A549 (cell line): Measurements from ENCODE around the gene SLC30A7. TPM values are rescaled to one million over a fixed set of nuclear protein-coding genes. Genes with fewer than 3 reads are reported as not detected.
A peak's percentile ranks its signal among the peaks of the same experiment; 100 is the strongest.

ENCODE experiments used
- ATAC-seq, 2 experiments: fragments of 200-7000 bp in 1 of 2; fragments of >200 bp in 1 of 2; cut with Nextera tagmentation in 1 of 2; cut with Tn5 transposase in 1 of 2; 3 replicates each; pipeline versions ENCODE4 v1.8.0 to v1.9.1; 2018 to 2020; ENCODE audit warnings: mild to moderate bottlenecking in 1 of 2, moderate library complexity in 1 of 2
- CTCF ChIA-PET: fragments of 300-600 bp; sonication (Branson Sonifier 250); formaldehyde crosslinking; extraction: SDS; loops from one replicate; lab custom pipeline; 2021; ENCODE audit warnings: antibody characterized with exemption, inconsistent platforms; lab: Yijun Ruan, JAX
- POLR2A ChIA-PET: fragments of 350-600 bp; formaldehyde crosslinking; extraction: SDS; loops from one replicate; lab custom pipeline; 2021; ENCODE audit warnings: antibody characterized with exemption, inconsistent platforms; lab: Yijun Ruan, JAX
- DNase-seq, 2 experiments: peaks; one replicate each; pipeline versions ENCODE4 v3.0.0 to v3.0.0-alpha.2; 2011 to 2016; ENCODE audit warnings: low read depth in 1 of 2, low spot score in 1 of 2
- FAIRE-seq: peaks from 2 replicates; lab custom pipeline; 2011; peaks lifted over from hg19 to GRCh38; lab: Jason Lieb, UNC
- H3K27ac ChIP-seq, 2 experiments: fragments of >200 bp; sonication (Bioruptor Twin); formaldehyde crosslinking; 3 replicates each; pipeline ENCODE4 v1.5.1; 2016 to 2017
- H3K4me1 ChIP-seq: fragments of >200 bp; sonication (Bioruptor Twin); formaldehyde crosslinking; 3 replicates; pipeline ENCODE4 v1.6.1; 2016
- H3K4me2 ChIP-seq: fragments of >200 bp; sonication (Bioruptor Twin); formaldehyde crosslinking; 3 replicates; pipeline ENCODE4 v1.6.1; 2016
- H3K4me3 ChIP-seq: fragments of >200 bp; sonication (Bioruptor Twin); formaldehyde crosslinking; 3 replicates; pipeline ENCODE4 v1.5.1; 2016
- H3K9me3 ChIP-seq: fragments of >200 bp; sonication (Bioruptor Twin); formaldehyde crosslinking; 3 replicates; pipeline ENCODE4 v1.6.1; 2016
- ATOH8 ChIP-seq: fragments of 250-450 bp; sonication (Bioruptor Pico); IDR thresholded peaks from 2 replicates; pipeline ENCODE4 v1.5.0; 2020; ENCODE audit warnings: low read depth, mild to moderate bottlenecking, moderate library complexity
- CBX2 ChIP-seq: fragments of 200-600 bp; sonication (generic); IDR thresholded peaks from 2 replicates; pipeline ENCODE4 v1.6.1; 2016; ENCODE audit warnings: low read depth, mild to moderate bottlenecking, borderline replicate concordance
- CTCF ChIP-seq: fragments of >200 bp; sonication (Bioruptor Twin); formaldehyde crosslinking; IDR thresholded peaks from 3 replicates; pipeline ENCODE4 v1.5.1; 2016
- EHF ChIP-seq: fragments of 250-450 bp; sonication (Bioruptor Pico); IDR thresholded peaks from 2 replicates; pipeline ENCODE4 v1.5.0; 2020; ENCODE audit warnings: mild to moderate bottlenecking
- FOXS1 ChIP-seq: fragments of 250-450 bp; sonication (Bioruptor Pico); IDR thresholded peaks from 2 replicates; pipeline ENCODE4 v1.5.0; 2020; ENCODE audit warnings: mild to moderate bottlenecking, moderate library complexity
- GATA3 ChIP-seq: IDR thresholded peaks from 2 replicates; pipeline ENCODE4 v1.6.1; 2012; ENCODE audit warnings: borderline replicate concordance
- HEYL ChIP-seq: fragments of 250-450 bp; sonication (Bioruptor Pico); IDR thresholded peaks from 2 replicates; pipeline ENCODE4 v1.8.0; 2021; ENCODE audit warnings: mild to moderate bottlenecking, moderate library complexity
- HOXA7 ChIP-seq: fragments of 250-450 bp; sonication (Bioruptor Pico); IDR thresholded peaks from 2 replicates; pipeline ENCODE4 v1.5.0; 2020; ENCODE audit warnings: mild to moderate bottlenecking, moderate library complexity
- MYC ChIP-seq: IDR thresholded peaks from 2 replicates; pipeline ENCODE4 v1.6.1; 2012; ENCODE audit warnings: mild to moderate bottlenecking, inconsistent platforms, low read length, improper control_type of control experiment, borderline replicate concordance
- NPAS2 ChIP-seq: fragments of 250-450 bp; sonication (Bioruptor Pico); IDR thresholded peaks from 2 replicates; pipeline ENCODE4 v1.8.0; 2022; ENCODE audit warnings: mild to moderate bottlenecking, moderate library complexity, borderline replicate concordance
- NR3C1 ChIP-seq: fragments of >200 bp; sonication (Bioruptor Twin); formaldehyde crosslinking; IDR thresholded peaks from 3 replicates; pipeline ENCODE4 v1.6.1; 2017
- PHF8 ChIP-seq: fragments of 200-600 bp; sonication (generic); IDR thresholded peaks from 2 replicates; pipeline ENCODE4 v1.6.1; 2016; ENCODE audit warnings: low read depth, mild to moderate bottlenecking, antibody characterized with exemption, moderate library complexity, borderline replicate concordance
- POLR2A ChIP-seq: IDR thresholded peaks from 2 replicates; pipeline ENCODE4 v1.6.1; 2012; ENCODE audit warnings: mild to moderate bottlenecking, low read length
- RAD21 ChIP-seq, 2 experiments: fragments of >200 bp in 1 of 2; sonication (Bioruptor Twin) in 1 of 2; formaldehyde crosslinking in 1 of 2; IDR thresholded peaks in 1 of 2; conservative IDR thresholded peaks in 1 of 2; 2 replicates in 1 of 2; 3 replicates in 1 of 2; pipeline ENCODE4 v1.6.1; 2012 to 2018; ENCODE audit warnings: inconsistent platforms in 1 of 2
- RCOR1 ChIP-seq: fragments of 150-350 bp; IDR thresholded peaks from 2 replicates; pipeline ENCODE4 v1.6.1; 2014; ENCODE audit warnings: antibody characterized with exemption, low read length, low read depth
- SREBF2 ChIP-seq: fragments of 450-650 bp; IDR thresholded peaks from 2 replicates; pipeline ENCODE4 v1.6.1; 2014; ENCODE audit warnings: mild to moderate bottlenecking, moderate library complexity
- TFCP2L1 ChIP-seq: fragments of 250-450 bp; sonication (Bioruptor Pico); IDR thresholded peaks from 2 replicates; pipeline ENCODE4 v1.5.0; 2021; ENCODE audit warnings: mild to moderate bottlenecking
- ZNF302 ChIP-seq: fragments of 250-450 bp; sonication (Bioruptor Pico); IDR thresholded peaks from 2 replicates; pipeline ENCODE4 v1.9.0; 2021; ENCODE audit warnings: inconsistent platforms, mild to moderate bottlenecking, moderate library complexity
- WGBS: methylation state at CpG from one replicate; pipeline ENCODE4 v1.1.6; 2017; ENCODE audit errors: missing lambda C conversion rate; 5-methylcytosine and 5-hydroxymethylcytosine counted together
- polyA plus RNA-seq, 4 experiments: library from polyadenylated mRNA; depleted of rRNA in 3 of 4; stranded (reverse); fragments of >200 nt; fragmentation: RNase III in 1 of 4; extraction: RNeasy Plus Mini Kit Qiagen cat#74134 plus additional on column Dnase treatment in 1 of 4; gene quantifications; 2 replicates in 3 of 4; 3 replicates in 1 of 4; pipeline ENCODE4 v1.2.3, GENCODE V29; 2011 to 2017
- TF ChIP-seq, protein P1 (sequence below): IDR thresholded peaks from 2 replicates; pipeline ENCODE4 v1.6.1; 2012; ENCODE audit warnings: low read depth, borderline replicate concordance
- TF ChIP-seq, protein P2 (sequence below): fragments of 450-650 bp; IDR thresholded peaks from 2 replicates; pipeline ENCODE4 v1.6.1; 2014; ENCODE audit warnings: antibody characterized with exemption

SLC30A7 gene
- polyA plus RNA-seq, 2 of the 4 experiments (the other 2 are of a cell fraction): 4.3 to 9.6 TPM

DNA sequence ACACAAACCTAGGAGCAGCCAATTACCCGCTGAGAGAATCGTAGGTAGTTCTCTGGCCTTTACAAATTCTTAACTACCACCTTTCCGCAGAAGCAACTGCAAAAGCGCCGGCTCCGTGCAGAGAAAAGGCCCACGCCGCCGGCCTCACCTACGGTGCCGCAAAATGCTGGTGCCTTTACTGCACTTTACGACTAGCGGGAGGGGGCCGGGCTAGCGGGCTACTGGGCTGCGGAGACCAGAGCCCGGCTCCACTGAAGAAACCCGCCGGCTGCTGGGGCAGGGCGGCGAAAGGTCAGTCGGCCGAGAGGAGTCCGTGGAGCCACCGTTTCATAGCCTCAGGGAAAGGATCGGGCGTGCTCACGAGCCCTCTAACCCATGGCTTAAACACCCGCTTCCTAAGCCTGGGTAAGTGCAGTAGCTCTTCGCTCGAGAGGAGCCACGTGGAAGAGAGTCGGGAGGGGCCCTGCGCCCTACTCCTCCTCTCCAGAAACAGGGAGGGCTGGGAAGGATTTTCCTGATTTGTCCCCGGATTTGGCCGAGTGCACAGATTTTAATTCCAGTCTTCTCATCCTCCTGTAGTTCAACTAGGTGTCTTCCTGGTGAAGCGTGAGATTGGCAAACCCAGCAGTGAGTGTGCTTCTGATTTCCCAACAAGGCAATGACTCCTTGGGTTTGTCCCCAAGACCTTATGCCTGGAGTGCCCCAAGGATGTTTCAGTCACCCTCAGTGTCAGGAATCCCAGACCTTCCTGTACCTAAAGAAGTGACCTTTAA lies 130.0 kb downstream of the SLC30A7 start, which contains the start of gene DPH5 (continued):
- peak; percentile 54; the same call in 1 of the 2 replicates for TF ChIP-seq GATA3
- peak; percentile 73 for TF ChIP-seq POLR2A
- TF ChIP-seq, protein P1, sequence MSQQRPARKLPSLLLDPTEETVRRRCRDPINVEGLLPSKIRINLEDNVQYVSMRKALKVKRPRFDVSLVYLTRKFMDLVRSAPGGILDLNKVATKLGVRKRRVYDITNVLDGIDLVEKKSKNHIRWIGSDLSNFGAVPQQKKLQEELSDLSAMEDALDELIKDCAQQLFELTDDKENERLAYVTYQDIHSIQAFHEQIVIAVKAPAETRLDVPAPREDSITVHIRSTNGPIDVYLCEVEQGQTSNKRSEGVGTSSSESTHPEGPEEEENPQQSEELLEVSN: peak; percentile 78; the same call in 1 of the 2 replicates
- no peak for TF ChIP-seq CBX2
- TF ChIP-seq CTCF: no peak
- TF ChIP-seq ATOH8: no peak
- TF ChIP-seq, protein P2, sequence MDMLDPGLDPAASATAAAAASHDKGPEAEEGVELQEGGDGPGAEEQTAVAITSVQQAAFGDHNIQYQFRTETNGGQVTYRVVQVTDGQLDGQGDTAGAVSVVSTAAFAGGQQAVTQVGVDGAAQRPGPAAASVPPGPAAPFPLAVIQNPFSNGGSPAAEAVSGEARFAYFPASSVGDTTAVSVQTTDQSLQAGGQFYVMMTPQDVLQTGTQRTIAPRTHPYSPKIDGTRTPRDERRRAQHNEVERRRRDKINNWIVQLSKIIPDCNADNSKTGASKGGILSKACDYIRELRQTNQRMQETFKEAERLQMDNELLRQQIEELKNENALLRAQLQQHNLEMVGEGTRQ: no peak
- TF ChIP-seq MYC: peak; percentile 81; the same call in 1 of the 2 replicates
- TF ChIP-seq TFCP2L1: no peak
- TF ChIP-seq SREBF2: no peak
- no peak for TF ChIP-seq RCOR1
- TF ChIP-seq FOXS1 (CRISPR knock-in tag): no peak
- TF ChIP-seq NPAS2 (CRISPR knock-in tag): no peak
- no peak for TF ChIP-seq EHF
- no peak for TF ChIP-seq NR3C1
- TF ChIP-seq HEYL (CRISPR knock-in tag): no peak
- TF ChIP-seq PHF8: peak; percentile 84; the same call in 1 of the 2 replicates
- TF ChIP-seq RAD21 (conservative IDR thresholded peaks at IDR 0.05 in 1 of 2, IDR thresholded peaks at IDR 0.05 in 1 of 2): no peak
- no peak for TF ChIP-seq ZNF302 (CRISPR knock-in tag)
- TF ChIP-seq HOXA7 (CRISPR knock-in tag): no peak
- TF ChIP-seq, all 56 proteins: peak for 8

DNA sequence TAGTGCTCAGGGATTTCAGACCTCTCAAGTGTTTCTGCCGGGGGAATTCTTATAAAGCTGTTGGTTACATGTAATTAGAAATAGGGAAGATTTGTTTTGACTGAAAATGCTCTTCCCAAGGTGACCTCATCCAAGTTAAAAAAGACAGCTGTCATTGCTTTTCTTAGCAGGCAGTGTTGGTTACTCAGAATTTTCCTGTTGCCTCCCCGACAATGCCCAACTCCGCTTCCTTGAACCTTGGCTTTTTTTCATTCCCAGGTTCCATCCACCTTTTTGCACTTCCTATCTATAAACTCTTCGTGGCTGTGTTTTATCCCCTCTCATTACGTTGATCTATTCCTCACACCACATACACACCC lies 130.5 kb downstream of the SLC30A7 start:
- CTCF ChIA-PET: interaction anchor here (0.6 to 1.6 kb wide), 2 partner anchors 212 to 263 kb away, joined by 3 to 4 read pairs; no protein-coding TSS in a partner anchor
- POLR2A ChIA-PET: no interaction called here
- 45% methylated on average over 5 of the region's 5 CpGs for WGBS
- H3K9me3 ChIP-seq: no peaks in the 10 kb centered on the region
- no peak for DNase-seq
- H3K27ac ChIP-seq: peak overlapping the region; percentile 86 to 94
- H3K4me3 ChIP-seq: peak overlapping the region; percentile 76
- H3K4me1 ChIP-seq: peaks cover 31% of the 10 kb centered on the region; the same call in 2 of the 3 replicates
- FAIRE-seq: no peak
- no peak for ATAC-seq
- H3K4me2 ChIP-seq: peak overlapping the region; percentile 82
- TF ChIP-seq HOXA7 (CRISPR knock-in tag) (no peak), NR3C1 (no peak)
